ENCODE data around the gene PRKCA. TPM values are rescaled to one million over a fixed set of nuclear protein-coding genes. Genes with fewer than 3 reads are reported as not detected.

The PRKCA gene
- total RNA-seq, 3 donors from 2014 or later: 5.1 to 10.5 (median 6.6) TPM

- H3K27me3 ChIP-seq: no peaks in the 10 kb centered on the region
- DNase-seq (ENCODE audit: low spot score in 2 of 2): no peak
- no peak overlapping the region for H3K4me3 ChIP-seq
- H3K4me1 ChIP-seq: no peaks in the 10 kb centered on the region
- TF ChIP-seq POLR2AphosphoS5 (IDR thresholded peaks at IDR 0.05): no peak
- no peak for TF ChIP-seq POLR2A (IDR thresholded peaks at IDR 0.05)
- no peak for TF ChIP-seq CTCF (IDR thresholded peaks at IDR 0.05)
- no peak overlapping the region for H3K27ac ChIP-seq
- H3K36me3 ChIP-seq: no peaks in the 10 kb centered on the region
- peaks cover 3 to 5% of the 10 kb centered on the region in 2 donors for H3K9me3 ChIP-seq
- intact Hi-C loops (cut with DNase I; ENCODE audit: low total_unique reads): no loop called here
Measured at GRCh38 chr17:66849851-66850580, 547.6 kb downstream of the PRKCA start.

- Histone ChIP-seq H3K4me3 (no peak overlapping the region), H3K27me3 (no peaks in the 10 kb centered on the region), H3K36me3 (no peaks in the 10 kb centered on the region), H3K4me1 (no peaks in the 10 kb centered on the region), H3K27ac (no peak overlapping the region), H3K9me3 (peaks cover 4 to 9% of the 10 kb centered on the region in 2 donors)
- intact Hi-C loops (cut with DNase I; ENCODE audit: low total_unique reads): no loop called here
- TF ChIP-seq CTCF (IDR thresholded peaks at IDR 0.05) (no peak), POLR2A (IDR thresholded peaks at IDR 0.05) (no peak), POLR2AphosphoS5 (IDR thresholded peaks at IDR 0.05) (no peak)
- no peak for DNase-seq (ENCODE audit: low spot score in 2 of 2)
Measured at GRCh38 chr17:66850692-66851091, 548.3 kb downstream of the PRKCA start.

- Histone ChIP-seq H3K36me3 (no peaks in the 10 kb centered on the region), H3K9me3 (peaks cover 4 to 9% of the 10 kb centered on the region in 2 donors), H3K4me1 (no peaks in the 10 kb centered on the region), H3K4me3 (no peak overlapping the region), H3K27ac (no peak overlapping the region), H3K27me3 (no peaks in the 10 kb centered on the region)
- no peak for DNase-seq (ENCODE audit: low spot score in 2 of 2)
- TF ChIP-seq POLR2A (IDR thresholded peaks at IDR 0.05): no peak
- no peak for TF ChIP-seq CTCF (IDR thresholded peaks at IDR 0.05)
- no peak for TF ChIP-seq POLR2AphosphoS5 (IDR thresholded peaks at IDR 0.05)
- intact Hi-C loops (cut with DNase I; ENCODE audit: low total_unique reads): no loop called here
Measured at GRCh38 chr17:66855204-66855603, 552.8 kb downstream of the PRKCA start.

- Histone ChIP-seq H3K4me1 (no peaks in the 10 kb centered on the region), H3K27ac (no peak overlapping the region), H3K4me3 (no peak overlapping the region), H3K36me3 (no peaks in the 10 kb centered on the region), H3K9me3 (peaks cover 4 to 9% of the 10 kb centered on the region in 2 donors), H3K27me3 (no peaks in the 10 kb centered on the region)
- intact Hi-C loops (cut with DNase I; ENCODE audit: low total_unique reads): no loop called here
- TF ChIP-seq POLR2A (IDR thresholded peaks at IDR 0.05) (no peak), CTCF (IDR thresholded peaks at IDR 0.05) (no peak), POLR2AphosphoS5 (IDR thresholded peaks at IDR 0.05) (no peak)
- DNase-seq (ENCODE audit: low spot score in 2 of 2): no peak
Measured at GRCh38 chr17:66858226-66859083, 556.0 kb downstream of the PRKCA start.

GRCh38 chr17:66859353-66859752 lies 556.9 kb downstream of the PRKCA start:
- Histone ChIP-seq H3K4me1 (no peaks in the 10 kb centered on the region), H3K9me3 (peaks cover 4 to 14% of the 10 kb centered on the region in 2 donors), H3K36me3 (no peaks in the 10 kb centered on the region), H3K27me3 (no peaks in the 10 kb centered on the region), H3K4me3 (no peak overlapping the region), H3K27ac (no peak overlapping the region)
- intact Hi-C loops (cut with DNase I; ENCODE audit: low total_unique reads): no loop called here
- DNase-seq (ENCODE audit: low spot score in 2 of 2): no peak
- TF ChIP-seq POLR2A (IDR thresholded peaks at IDR 0.05): no peak
- no peak for TF ChIP-seq POLR2AphosphoS5 (IDR thresholded peaks at IDR 0.05)
- TF ChIP-seq CTCF (IDR thresholded peaks at IDR 0.05): no peak
